Heart left ventricle (tissue), 13 donors: ENCODE results near the gene DEPP1.

Experiments used
- POLR2A ChIP-seq, 2 donors: fragments of 450-650 bp; IDR thresholded peaks; one replicate each; pipeline ENCODE4 v1.6.1; 2017; ENCODE audit warnings: antibody characterized with exemption in 2 of 2, mild to moderate bottlenecking in 2 of 2, moderate library complexity in 2 of 2
- TF ChIP-seq, protein P1 (sequence below), 12 donors: fragments of 200-600 bp; sonication (generic) in 4 of 12; IDR thresholded peaks; one replicate each; pipeline versions ENCODE4 v1.5.0 to v1.8.0; 2018 to 2022; ENCODE audit warnings: antibody characterized with exemption in 12 of 12, mild to moderate bottlenecking in 5 of 12
- donor health status: ischemic (EF 13 %, LVEDD 7.1; RV severe dilation, severe dysfunction).
- donor health status: DM: no; HTN: yes; CAD: no.
- donor health status: DM: no; HTN: no; CAD: no.
- donor health status: ischemic (EF 25% LVEDD 6.9; RV normal size, moderate dysfunction).
- donor health status: ischemic (EF 25% LVEDD 5.7; RV mildly dilated, moderate dysfunction).
- donor health status: ischemic (EF 35%, LVEDD 5.7; RV mildly dilated, moderate dysfunction).
- donor health status: nonischemic (EF 11% LVEDD 7.7; RV severe dilation, severe dysfunction).
- donor health status: DM: yes; HTN: yes; CAD: no.
- donor health status: PGD.
- donor health status: ischemic (EF 29% LVEDD 5.4; RV normal size, mild dysfunction).
- donor health status: nonischemic (EF 23%, LVEDD 6.1; RV moderate dilation, normal function).

DNA sequence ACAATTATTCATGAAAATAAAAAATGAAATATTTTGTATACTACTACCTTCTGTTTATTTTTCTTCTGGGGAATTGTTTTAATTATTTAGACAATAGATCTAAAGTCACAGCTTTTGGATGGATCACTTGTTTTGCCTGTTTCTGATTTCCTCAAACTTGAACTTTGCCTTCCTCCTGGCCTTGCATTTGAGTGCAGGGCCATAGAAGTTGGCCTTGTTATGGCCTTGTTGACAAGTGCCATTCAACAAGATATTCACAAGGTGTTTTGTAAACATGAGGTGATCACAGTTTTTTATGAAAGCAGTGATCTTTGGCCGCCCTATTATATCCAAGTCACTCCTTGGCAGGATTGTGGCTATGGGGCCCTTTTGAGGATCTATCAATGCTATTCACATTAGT, 26.7 kb upstream of the DEPP1 start:
- TF ChIP-seq, protein P1, sequence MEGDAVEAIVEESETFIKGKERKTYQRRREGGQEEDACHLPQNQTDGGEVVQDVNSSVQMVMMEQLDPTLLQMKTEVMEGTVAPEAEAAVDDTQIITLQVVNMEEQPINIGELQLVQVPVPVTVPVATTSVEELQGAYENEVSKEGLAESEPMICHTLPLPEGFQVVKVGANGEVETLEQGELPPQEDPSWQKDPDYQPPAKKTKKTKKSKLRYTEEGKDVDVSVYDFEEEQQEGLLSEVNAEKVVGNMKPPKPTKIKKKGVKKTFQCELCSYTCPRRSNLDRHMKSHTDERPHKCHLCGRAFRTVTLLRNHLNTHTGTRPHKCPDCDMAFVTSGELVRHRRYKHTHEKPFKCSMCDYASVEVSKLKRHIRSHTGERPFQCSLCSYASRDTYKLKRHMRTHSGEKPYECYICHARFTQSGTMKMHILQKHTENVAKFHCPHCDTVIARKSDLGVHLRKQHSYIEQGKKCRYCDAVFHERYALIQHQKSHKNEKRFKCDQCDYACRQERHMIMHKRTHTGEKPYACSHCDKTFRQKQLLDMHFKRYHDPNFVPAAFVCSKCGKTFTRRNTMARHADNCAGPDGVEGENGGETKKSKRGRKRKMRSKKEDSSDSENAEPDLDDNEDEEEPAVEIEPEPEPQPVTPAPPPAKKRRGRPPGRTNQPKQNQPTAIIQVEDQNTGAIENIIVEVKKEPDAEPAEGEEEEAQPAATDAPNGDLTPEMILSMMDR (IDR thresholded peaks at IDR 0.05) = no peak
- no peak for TF ChIP-seq POLR2A (IDR thresholded peaks at IDR 0.05)
